Neural progenitor cell (in vitro differentiated cells): ENCODE results near the gene MTMR4.

Experiments used
- EZH2phosphoT487 ChIP-seq: fragments of 200-600 bp; sonication (generic); IDR thresholded peaks from 2 replicates; pipeline ENCODE4 v1.6.1; 2017; ENCODE audit warnings: antibody characterized with exemption
- TF ChIP-seq, protein P1 (sequence below): fragments of 200-600 bp; sonication (generic); IDR thresholded peaks from 2 replicates; pipeline ENCODE4 v1.5.1; 2017; ENCODE audit warnings: antibody characterized with exemption, mild to moderate bottlenecking

DNA sequence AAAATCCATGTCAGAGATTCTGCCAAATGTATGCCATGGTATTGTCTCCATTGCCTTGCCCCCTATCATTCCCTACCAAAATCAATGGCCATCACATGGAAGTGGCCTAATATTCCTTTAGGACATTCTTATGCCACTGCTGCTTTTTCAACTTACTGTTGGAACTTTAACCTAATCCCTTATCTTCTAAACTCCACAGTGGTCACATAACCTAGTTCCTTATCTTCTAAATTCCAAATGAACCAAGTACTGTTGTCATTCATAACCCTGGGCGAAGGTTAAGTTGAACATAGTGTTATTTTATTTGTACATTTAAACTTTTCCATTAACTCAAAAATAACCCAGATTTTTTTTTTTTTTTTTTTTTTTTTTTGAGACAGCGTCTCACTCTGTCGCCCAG lies 29.8 kb downstream of the MTMR4 start:
- TF ChIP-seq, protein P1, sequence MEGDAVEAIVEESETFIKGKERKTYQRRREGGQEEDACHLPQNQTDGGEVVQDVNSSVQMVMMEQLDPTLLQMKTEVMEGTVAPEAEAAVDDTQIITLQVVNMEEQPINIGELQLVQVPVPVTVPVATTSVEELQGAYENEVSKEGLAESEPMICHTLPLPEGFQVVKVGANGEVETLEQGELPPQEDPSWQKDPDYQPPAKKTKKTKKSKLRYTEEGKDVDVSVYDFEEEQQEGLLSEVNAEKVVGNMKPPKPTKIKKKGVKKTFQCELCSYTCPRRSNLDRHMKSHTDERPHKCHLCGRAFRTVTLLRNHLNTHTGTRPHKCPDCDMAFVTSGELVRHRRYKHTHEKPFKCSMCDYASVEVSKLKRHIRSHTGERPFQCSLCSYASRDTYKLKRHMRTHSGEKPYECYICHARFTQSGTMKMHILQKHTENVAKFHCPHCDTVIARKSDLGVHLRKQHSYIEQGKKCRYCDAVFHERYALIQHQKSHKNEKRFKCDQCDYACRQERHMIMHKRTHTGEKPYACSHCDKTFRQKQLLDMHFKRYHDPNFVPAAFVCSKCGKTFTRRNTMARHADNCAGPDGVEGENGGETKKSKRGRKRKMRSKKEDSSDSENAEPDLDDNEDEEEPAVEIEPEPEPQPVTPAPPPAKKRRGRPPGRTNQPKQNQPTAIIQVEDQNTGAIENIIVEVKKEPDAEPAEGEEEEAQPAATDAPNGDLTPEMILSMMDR: no peak
- no peak for TF ChIP-seq EZH2phosphoT487
